Fibroblast of the aortic adventitia (primary cell): ENCODE data around the gene CDYL2. TPM values are rescaled to one million over a fixed set of nuclear protein-coding genes. Genes with fewer than 3 reads are reported as not detected.

Experiments used
- DNase-seq: peaks from one replicate; pipeline ENCODE4 v3.0.0-alpha.2; 2010; ENCODE audit warnings: low read depth
- H3K4me3 ChIP-seq: 2 replicates; pipeline ENCODE4 v1.5.1; 2011; ENCODE audit warnings: low read depth, mild to moderate bottlenecking, control low read depth, low read length, moderate library complexity
- CTCF ChIP-seq: IDR thresholded peaks from 2 replicates; pipeline ENCODE4 v1.5.1; 2011; ENCODE audit warnings: mild to moderate bottlenecking, low read length, control low read depth, inconsistent platforms; ENCODE audit not compliant: insufficient read depth
- total RNA-seq: library from RNA; depleted of rRNA; stranded (reverse); fragments of >200 nt; gene quantifications from 2 replicates; pipeline ENCODE4 v1.2.3, GENCODE V29; 2012; ENCODE audit warnings: low replicate concordance

Gene CDYL2
- total RNA-seq, 1 donor = 5.2 TPM

GRCh38 chr16:80725566-80726162 is 78.7 kb downstream of the CDYL2 start:
- no peak for DNase-seq
- TF ChIP-seq CTCF = no peak
- no peak overlapping the region for H3K4me3 ChIP-seq

- no peak for TF ChIP-seq CTCF
- no peak overlapping the region for H3K4me3 ChIP-seq
- no peak for DNase-seq
Observed at GRCh38 chr16:80723981-80724380, 80.4 kb downstream of the CDYL2 start.

- no peak overlapping the region for H3K4me3 ChIP-seq
- no peak for DNase-seq
Observed at GRCh38 chr16:80723091-80723490, 81.3 kb downstream of the CDYL2 start.

GRCh38 chr16:80720804-80721371 is 83.5 kb downstream of the CDYL2 start:
- no peak for TF ChIP-seq CTCF
- no peak overlapping the region for H3K4me3 ChIP-seq
- no peak for DNase-seq

More at GRCh38 chr16:80723091-80723490, 81.3 kb downstream of the CDYL2 start:
- TF ChIP-seq CTCF = no peak

- no peak for DNase-seq
- no peak overlapping the region for H3K4me3 ChIP-seq
- TF ChIP-seq CTCF = no peak
Observed at GRCh38 chr16:80719573-80719972, 84.8 kb downstream of the CDYL2 start.

GRCh38 chr16:80718480-80719220 is 85.7 kb downstream of the CDYL2 start:
- DNase-seq = peak; percentile 62
- no peak for TF ChIP-seq CTCF
- H3K4me3 ChIP-seq = no peak overlapping the region
